ENCODE measurements around the gene MICAL3. TPM values are rescaled to one million over a fixed set of nuclear protein-coding genes. Genes with fewer than 3 reads are reported as not detected.

MICAL3 gene
- total and polyA plus RNA-seq, 2 of the 8 experiments (the other 6 are each of a cell fraction or from before 2014, with no cell fraction given) = 8.3 to 41.8 TPM

GRCh38 chr22:17954860-17955587 is 69.3 kb downstream of the MICAL3 start (continued):
- TF ChIP-seq RNF2 (IDR thresholded peaks at IDR 0.05; ENCODE audit: borderline replicate concordance, low read depth, low read length, missing control alignments, poor library complexity, severe bottlenecking) (no peak), TAF7 (optimal IDR thresholded peaks at IDR 0.05; ENCODE audit: borderline replicate concordance, low read depth, low read length) (no peak), BACH1 (IDR thresholded peaks at IDR 0.05; ENCODE audit: low read length) (no peak), KDM1A (IDR thresholded peaks at IDR 0.05; ENCODE audit: borderline replicate concordance, low read length) (no peak), CBX8 (IDR thresholded peaks at IDR 0.05; ENCODE audit: borderline replicate concordance, low read depth, low read length) (no peak), POU5F1 (IDR thresholded peaks at IDR 0.05; ENCODE audit: low read depth, low read length) (no peak), CEBPB (IDR thresholded peaks at IDR 0.05; ENCODE audit: low read depth, low read length) (no peak), RBBP5 (IDR thresholded peaks at IDR 0.05; ENCODE audit: borderline replicate concordance, low read depth, low read length) (no peak)
